Measurements from ENCODE around the gene SSC5D. TPM values are rescaled to one million over a fixed set of nuclear protein-coding genes. Genes with fewer than 3 reads are reported as not detected.

The SSC5D gene
- total and polyA plus RNA-seq, 10 donors: 0.61 to 30.6 (median 16.2) TPM

- no peak overlapping the region for H3K27ac ChIP-seq
- H3K36me3 ChIP-seq: no peaks in the 10 kb centered on the region
- no peaks in the 10 kb centered on the region for H3K9me3 ChIP-seq
- no peak for TF ChIP-seq POLR2A (IDR thresholded peaks at IDR 0.05)
- TF ChIP-seq CTCF (IDR thresholded peaks at IDR 0.05 in 8 of 11, conservative IDR thresholded peaks at IDR 0.05 in 3 of 11): no peak
- TF ChIP-seq POLR2AphosphoS5 (IDR thresholded peaks at IDR 0.05): no peak
- DNase-seq: no peak
- no peak overlapping the region for H3K4me3 ChIP-seq
- H3K4me1 ChIP-seq: peaks cover 0 to 7% (median 0%) of the 10 kb centered on the region in 6 donors
- 80 to 89% (median 87%) methylated on average over 9 to 15 of the region's 15 CpGs for WGBS, 5 donors
- peaks cover 0 to 65% (median 9%) of the 10 kb centered on the region in 7 donors for H3K27me3 ChIP-seq (replicated peaks in 1 of 7)
- intact Hi-C loops (cut with DNase I; ENCODE audit: low total_unique reads): no loop called here
Measured at GRCh38 chr19:55544014-55544413, 55.8 kb downstream of the SSC5D start.

- Histone ChIP-seq H3K4me1 (peaks cover 0 to 7% (median 0%) of the 10 kb centered on the region in 6 donors), H3K9me3 (no peaks in the 10 kb centered on the region), H3K36me3 (no peaks in the 10 kb centered on the region), H3K27ac (no peak overlapping the region), H3K4me3 (no peak overlapping the region), H3K27me3 (replicated peaks in 1 of 7) (peaks cover 0 to 72% (median 9%) of the 10 kb centered on the region in 7 donors)
- TF ChIP-seq CTCF (IDR thresholded peaks at IDR 0.05 in 8 of 11, conservative IDR thresholded peaks at IDR 0.05 in 3 of 11) (no peak), POLR2A (IDR thresholded peaks at IDR 0.05) (no peak), POLR2AphosphoS5 (IDR thresholded peaks at IDR 0.05) (no peak)
- intact Hi-C loops (cut with DNase I; ENCODE audit: low total_unique reads): no loop called here
- 68 to 80% (median 71%) methylated on average over 7 to 23 of the region's 23 CpGs for WGBS, 5 donors
- no peak for DNase-seq
Measured at GRCh38 chr19:55544776-55545439, 56.7 kb downstream of the SSC5D start.

- DNase-seq: no peak
- TF ChIP-seq CTCF (IDR thresholded peaks at IDR 0.05 in 8 of 11, conservative IDR thresholded peaks at IDR 0.05 in 3 of 11): no peak
- TF ChIP-seq POLR2A (IDR thresholded peaks at IDR 0.05): no peak
- no peak within 1 kb of the TSS for H3K27ac ChIP-seq
- no peaks in the 10 kb centered on the region for H3K9me3 ChIP-seq
- WGBS, 5 donors: 85 to 94% (median 89%) methylated on average over 10 of the region's 10 CpGs
- H3K4me1 ChIP-seq: peaks cover 0 to 7% (median 0%) of the 10 kb centered on the region in 6 donors
- intact Hi-C loops (cut with DNase I; ENCODE audit: low total_unique reads): no loop called here
- H3K36me3 ChIP-seq: no peaks in the 10 kb centered on the region
- H3K27me3 ChIP-seq (replicated peaks in 1 of 7): peaks cover 0 to 73% (median 9%) of the 10 kb centered on the region in 7 donors
- no peak within 1 kb of the TSS for H3K4me3 ChIP-seq
Measured at GRCh38 chr19:55545443-55545842, 57.2 kb downstream of the SSC5D start, which contains the start of gene SBK3. TSS of gene SBK3 (minus strand) at chr19:55545543. CDS start at chr19:55545543, 0 bp downstream.

- TF ChIP-seq POLR2AphosphoS5 (IDR thresholded peaks at IDR 0.05) (no peak), CTCF (IDR thresholded peaks at IDR 0.05 in 8 of 11, conservative IDR thresholded peaks at IDR 0.05 in 3 of 11) (no peak), POLR2A (IDR thresholded peaks at IDR 0.05) (no peak)
- Histone ChIP-seq H3K27me3 (replicated peaks in 1 of 7) (peaks cover 0 to 70% (median 9%) of the 10 kb centered on the region in 7 donors), H3K9me3 (no peaks in the 10 kb centered on the region), H3K27ac (no peak overlapping the region), H3K36me3 (no peaks in the 10 kb centered on the region), H3K4me3 (no peak overlapping the region), H3K4me1 (peaks cover 0 to 7% (median 0%) of the 10 kb centered on the region in 6 donors)
- intact Hi-C loops (cut with DNase I; ENCODE audit: low total_unique reads): no loop called here
- DNase-seq: no peak
- WGBS, 5 donors: 66 to 77% (median 69%) methylated on average over 11 of the region's 11 CpGs
Measured at GRCh38 chr19:55546011-55546410, 57.8 kb downstream of the SSC5D start.

Data from spleen (tissue), 11 donors.